Body of pancreas (tissue), 4 donors: ENCODE results near the gene ADGRD1. TPM values are rescaled to one million over a fixed set of nuclear protein-coding genes. Genes with fewer than 3 reads are reported as not detected.

Experiments
- ATAC-seq: fragments of 150-250 bp; one replicate; pipeline ENCODE4 v1.9.1; 2016
- DNase-seq, 4 donors: peaks; one replicate each; pipeline ENCODE4 v3.0.0-alpha.2; 2019
- H3K27ac ChIP-seq, 4 donors: fragments of 200-600 bp; sonication (generic); 1 replicate in 3 of 4; 2 replicates in 1 of 4; pipeline versions ENCODE4 v1.5.1 to v1.6.1; 2016 to 2019; ENCODE audit warnings: mild to moderate bottlenecking in 1 of 4, mixed read lengths in 1 of 4, moderate library complexity in 1 of 4
- H3K27me3 ChIP-seq, 2 donors: fragments of 200-600 bp; sonication (generic); one replicate each; pipeline ENCODE4 v1.6.0; 2016; ENCODE audit warnings: mild to moderate bottlenecking in 1 of 2
- H3K36me3 ChIP-seq, 2 donors: fragments of 200-600 bp; sonication (generic); replicated peaks in 1 of 2; 2 replicates each; pipeline ENCODE4 v1.5.1; 2016; ENCODE audit warnings: low read depth in 2 of 2; ENCODE audit not compliant: insufficient read depth in 1 of 2
- H3K4me1 ChIP-seq: fragments of 200-600 bp; sonication (generic); one replicate; pipeline ENCODE4 v1.6.0; 2016
- H3K4me3 ChIP-seq, 2 donors: fragments of 200-600 bp; sonication (generic); 1 replicate in 1 of 2; 2 replicates in 1 of 2; pipeline ENCODE4 v1.5.1; 2016 to 2019
- H3K9me3 ChIP-seq, 3 donors: fragments of 200-600 bp; sonication (generic); 1 replicate in 2 of 3; 2 replicates in 1 of 3; pipeline ENCODE4 v1.5.1; 2016
- POLR2A ChIP-seq, 3 donors: fragments of 450-650 bp; IDR thresholded peaks; one replicate each; pipeline ENCODE4 v1.6.1; 2016; ENCODE audit warnings: antibody characterized with exemption in 3 of 3, mild to moderate bottlenecking in 2 of 3
- WGBS, 2 donors: methylation state at CpG; one replicate each; pipeline ENCODE4 v1.1.5; 2017; 5-methylcytosine and 5-hydroxymethylcytosine counted together
- intact Hi-C: fragments of 100-400 bp; cut with DNase I; formaldehyde crosslinking; loops from one replicate; pipeline ENCODE4 v1.15.1; 2023
- total RNA-seq, 2 donors: library from RNA; depleted of rRNA; stranded (reverse); fragments of >200 nt; gene quantifications; one replicate each; pipeline ENCODE4 v1.1.0, GENCODE V29; 2016
- TF ChIP-seq, protein P1 (sequence below), 7 experiments: fragments of 450-650 bp in 4 of 7; fragments of 200-600 bp in 3 of 7; sonication (generic) in 3 of 7; IDR thresholded peaks; one replicate each; pipeline ENCODE4 v1.5.1; 2016 to 2019; ENCODE audit warnings: antibody characterized with exemption in 7 of 7

ADGRD1 gene
- total RNA-seq, 2 donors from 2014 or later, result 4.4 to 4.9 TPM

DNA sequence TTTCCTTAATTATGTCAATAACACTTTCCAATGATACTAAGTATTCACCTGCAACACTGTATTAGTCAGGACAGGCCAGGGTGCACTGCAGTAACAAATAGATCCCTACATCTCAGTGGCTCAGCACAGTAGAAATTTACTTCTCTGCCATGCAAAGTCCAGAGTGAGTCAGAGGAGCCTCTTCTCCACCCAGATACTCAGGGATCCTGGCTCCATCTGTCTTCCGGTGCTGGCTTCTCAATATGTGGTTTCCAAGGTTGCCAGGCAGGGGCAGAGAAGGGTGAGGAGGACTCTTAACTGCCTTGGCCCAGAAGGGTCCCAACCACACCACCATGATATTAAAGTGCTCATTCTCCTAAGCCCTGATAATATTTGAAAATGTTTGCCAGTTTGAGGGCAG, 47.8 kb downstream of the ADGRD1 start:
- Histone ChIP-seq H3K27me3 (no peaks in the 10 kb centered on the region), H3K4me3 (no peak overlapping the region), H3K27ac (no peak overlapping the region), H3K4me1 (no peaks in the 10 kb centered on the region), H3K36me3 (no peaks in the 10 kb centered on the region), H3K9me3 (no peaks in the 10 kb centered on the region)
- WGBS, 2 donors, result 83 to 87% methylated on average over 1 of the region's 1 CpG
- TF ChIP-seq, protein P1, sequence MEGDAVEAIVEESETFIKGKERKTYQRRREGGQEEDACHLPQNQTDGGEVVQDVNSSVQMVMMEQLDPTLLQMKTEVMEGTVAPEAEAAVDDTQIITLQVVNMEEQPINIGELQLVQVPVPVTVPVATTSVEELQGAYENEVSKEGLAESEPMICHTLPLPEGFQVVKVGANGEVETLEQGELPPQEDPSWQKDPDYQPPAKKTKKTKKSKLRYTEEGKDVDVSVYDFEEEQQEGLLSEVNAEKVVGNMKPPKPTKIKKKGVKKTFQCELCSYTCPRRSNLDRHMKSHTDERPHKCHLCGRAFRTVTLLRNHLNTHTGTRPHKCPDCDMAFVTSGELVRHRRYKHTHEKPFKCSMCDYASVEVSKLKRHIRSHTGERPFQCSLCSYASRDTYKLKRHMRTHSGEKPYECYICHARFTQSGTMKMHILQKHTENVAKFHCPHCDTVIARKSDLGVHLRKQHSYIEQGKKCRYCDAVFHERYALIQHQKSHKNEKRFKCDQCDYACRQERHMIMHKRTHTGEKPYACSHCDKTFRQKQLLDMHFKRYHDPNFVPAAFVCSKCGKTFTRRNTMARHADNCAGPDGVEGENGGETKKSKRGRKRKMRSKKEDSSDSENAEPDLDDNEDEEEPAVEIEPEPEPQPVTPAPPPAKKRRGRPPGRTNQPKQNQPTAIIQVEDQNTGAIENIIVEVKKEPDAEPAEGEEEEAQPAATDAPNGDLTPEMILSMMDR (IDR thresholded peaks at IDR 0.05), result no peak
- TF ChIP-seq POLR2A (IDR thresholded peaks at IDR 0.05), result no peak
- DNase-seq (no peak), ATAC-seq (no peak)
- intact Hi-C loops, result no loop called here

DNA sequence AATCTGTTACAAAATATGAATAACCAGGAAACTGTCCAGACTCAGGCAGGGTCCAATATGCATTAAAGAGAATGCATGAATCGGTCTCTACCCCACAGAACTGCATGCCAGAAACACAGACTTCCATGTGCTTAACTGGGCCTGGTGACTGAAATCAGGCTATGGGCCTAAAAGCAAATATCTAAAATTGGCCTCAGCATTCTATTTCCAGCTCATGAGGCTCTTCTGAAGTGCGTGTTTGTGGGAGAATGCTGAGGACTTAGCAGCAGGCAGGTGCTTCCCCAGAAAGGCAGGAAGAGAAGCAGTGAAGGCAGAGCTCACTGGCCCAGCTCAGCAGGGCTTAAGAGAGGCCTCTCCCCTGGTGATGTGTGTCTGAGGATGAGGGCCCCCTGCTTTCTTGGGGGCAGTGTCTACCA, 48.5 kb downstream of the ADGRD1 start:
- intact Hi-C loops, result no loop called here
- Histone ChIP-seq H3K27me3 (no peaks in the 10 kb centered on the region), H3K36me3 (no peaks in the 10 kb centered on the region), H3K4me3 (no peak overlapping the region), H3K9me3 (no peaks in the 10 kb centered on the region), H3K4me1 (no peaks in the 10 kb centered on the region), H3K27ac (no peak overlapping the region)
- DNase-seq (no peak), ATAC-seq (no peak)
- 54 to 56% methylated on average over 2 of the region's 2 CpGs for WGBS, 2 donors
- TF ChIP-seq, protein P1 (IDR thresholded peaks at IDR 0.05), result no peak
- no peak for TF ChIP-seq POLR2A (IDR thresholded peaks at IDR 0.05)

DNA sequence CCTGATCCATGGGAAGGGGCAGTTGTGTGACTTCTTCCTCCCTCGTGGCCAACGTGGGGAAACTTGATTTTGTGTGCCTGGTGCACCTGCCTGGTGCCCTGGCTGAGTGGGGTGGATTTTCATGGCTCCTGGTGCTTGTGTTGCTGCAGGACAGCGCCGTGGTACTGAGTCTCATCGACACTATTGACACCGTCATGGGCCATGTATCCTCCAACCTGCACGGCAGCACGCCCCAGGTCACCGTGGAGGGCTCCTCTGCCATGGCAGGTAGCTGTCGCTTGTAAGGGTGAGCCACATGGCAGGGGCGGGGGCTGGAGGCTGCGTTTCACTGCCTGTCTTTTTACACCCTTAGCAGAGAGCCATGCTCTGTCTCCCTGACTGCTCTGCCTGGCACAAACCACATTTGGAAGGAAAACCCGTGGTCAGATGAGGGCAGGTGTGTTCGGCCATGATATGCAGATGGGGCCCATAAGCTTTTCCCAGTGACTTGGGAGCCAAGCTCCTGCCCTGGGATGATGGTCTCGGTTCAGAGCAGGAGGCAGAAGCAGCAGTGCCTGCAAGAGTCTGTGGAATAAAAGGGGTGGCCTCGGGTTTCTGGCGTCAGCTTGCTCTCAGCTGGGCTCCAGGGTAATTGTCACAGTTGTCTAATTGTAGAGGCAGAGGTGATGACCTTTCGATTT, 49.5 kb downstream of the ADGRD1 start:
- Histone ChIP-seq H3K4me1 (no peaks in the 10 kb centered on the region), H3K36me3 (no peaks in the 10 kb centered on the region), H3K9me3 (no peaks in the 10 kb centered on the region), H3K27me3 (no peaks in the 10 kb centered on the region), H3K4me3 (no peak overlapping the region), H3K27ac (no peak overlapping the region)
- TF ChIP-seq, protein P1 (IDR thresholded peaks at IDR 0.05), result no peak
- TF ChIP-seq POLR2A (IDR thresholded peaks at IDR 0.05), result no peak
- intact Hi-C loops, result no loop called here
- 85 to 86% methylated on average over 15 to 18 of the region's 18 CpGs for WGBS, 2 donors
- ATAC-seq (no peak), DNase-seq (no peak)

DNA sequence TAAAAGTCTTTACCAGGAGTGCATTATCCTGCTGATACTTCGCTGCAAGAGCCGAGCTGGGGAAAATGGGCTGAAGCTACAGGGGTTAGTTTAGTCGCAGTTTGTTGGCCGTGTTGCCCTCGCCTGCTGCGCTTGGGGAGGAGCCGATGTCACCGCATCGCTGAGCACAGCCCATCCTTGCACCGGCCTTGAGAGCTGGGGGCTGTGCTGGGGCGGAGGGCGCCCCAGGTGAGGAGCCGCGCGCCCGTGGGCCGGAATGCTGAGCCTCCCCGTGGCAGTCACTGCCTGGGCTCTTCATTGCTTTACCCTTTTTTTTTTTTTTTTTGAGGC, 50.0 kb downstream of the ADGRD1 start:
- no peak overlapping the region for H3K27ac ChIP-seq
- DNase-seq, result no peak
- intact Hi-C loops, result no loop called here

More for the DNA sequence above, 50.0 kb downstream of the ADGRD1 start:
- Histone ChIP-seq H3K4me3 (no peak overlapping the region), H3K27me3 (no peaks in the 10 kb centered on the region), H3K4me1 (no peaks in the 10 kb centered on the region), H3K36me3 (no peaks in the 10 kb centered on the region), H3K9me3 (no peaks in the 10 kb centered on the region)
- 65 to 77% methylated on average over 10 to 18 of the region's 18 CpGs for WGBS, 2 donors
- no peak for ATAC-seq
- TF ChIP-seq, protein P1 (IDR thresholded peaks at IDR 0.05), result no peak
- no peak for TF ChIP-seq POLR2A (IDR thresholded peaks at IDR 0.05)
